NCI-H2171 (cell line): ENCODE results near the gene PXK.
"Not testable (repeated sequence)": the region's sequence is repeated elsewhere in the genome, so short reads cannot be mapped to it uniquely, and the experiment has no call there.

Source experiments
- DNase-seq: peaks from one replicate; lab custom pipeline; 2025; lab: John Stamatoyannopoulos, UW

PXK gene

DNA sequence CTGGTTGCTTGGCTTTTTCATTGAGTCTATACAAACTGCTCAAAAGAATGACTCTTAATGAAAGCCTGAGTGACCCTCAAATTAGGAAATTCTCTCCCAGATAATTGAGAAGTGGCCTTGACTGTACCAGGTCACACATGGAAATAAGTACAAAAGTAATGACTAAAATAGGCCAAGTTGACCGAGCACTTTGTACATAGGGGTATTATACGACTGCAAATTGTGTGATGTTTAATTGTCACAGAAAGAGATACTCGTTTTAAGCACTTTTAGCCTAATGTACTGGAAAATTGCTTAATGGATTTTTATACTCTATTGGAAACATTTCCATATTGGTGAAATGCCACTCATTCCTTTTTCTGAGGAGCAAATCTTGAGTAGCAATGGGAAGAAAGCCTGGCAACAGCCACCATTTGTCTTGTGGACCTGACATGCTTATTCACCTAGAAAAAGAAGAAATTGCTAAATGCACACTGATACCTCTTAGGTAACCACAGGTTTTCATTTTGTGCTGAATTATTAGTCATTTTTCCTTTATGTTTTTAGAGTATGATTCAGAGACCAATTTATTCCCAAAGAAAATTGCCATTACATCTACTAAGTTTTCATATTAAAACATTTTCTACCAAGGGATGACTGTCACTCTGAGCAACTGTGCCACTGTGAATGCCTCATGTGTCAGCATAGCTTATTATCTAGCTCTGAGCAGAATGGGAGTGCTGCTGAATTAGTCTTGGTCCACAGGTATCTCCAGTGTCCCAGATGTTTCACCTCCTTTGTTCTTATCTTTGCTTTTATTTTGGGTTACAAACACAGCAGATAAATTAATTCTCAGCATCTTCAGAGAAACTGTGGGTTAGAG is 8.9 kb upstream of the PXK start:
- DNase-seq = no peak

DNA sequence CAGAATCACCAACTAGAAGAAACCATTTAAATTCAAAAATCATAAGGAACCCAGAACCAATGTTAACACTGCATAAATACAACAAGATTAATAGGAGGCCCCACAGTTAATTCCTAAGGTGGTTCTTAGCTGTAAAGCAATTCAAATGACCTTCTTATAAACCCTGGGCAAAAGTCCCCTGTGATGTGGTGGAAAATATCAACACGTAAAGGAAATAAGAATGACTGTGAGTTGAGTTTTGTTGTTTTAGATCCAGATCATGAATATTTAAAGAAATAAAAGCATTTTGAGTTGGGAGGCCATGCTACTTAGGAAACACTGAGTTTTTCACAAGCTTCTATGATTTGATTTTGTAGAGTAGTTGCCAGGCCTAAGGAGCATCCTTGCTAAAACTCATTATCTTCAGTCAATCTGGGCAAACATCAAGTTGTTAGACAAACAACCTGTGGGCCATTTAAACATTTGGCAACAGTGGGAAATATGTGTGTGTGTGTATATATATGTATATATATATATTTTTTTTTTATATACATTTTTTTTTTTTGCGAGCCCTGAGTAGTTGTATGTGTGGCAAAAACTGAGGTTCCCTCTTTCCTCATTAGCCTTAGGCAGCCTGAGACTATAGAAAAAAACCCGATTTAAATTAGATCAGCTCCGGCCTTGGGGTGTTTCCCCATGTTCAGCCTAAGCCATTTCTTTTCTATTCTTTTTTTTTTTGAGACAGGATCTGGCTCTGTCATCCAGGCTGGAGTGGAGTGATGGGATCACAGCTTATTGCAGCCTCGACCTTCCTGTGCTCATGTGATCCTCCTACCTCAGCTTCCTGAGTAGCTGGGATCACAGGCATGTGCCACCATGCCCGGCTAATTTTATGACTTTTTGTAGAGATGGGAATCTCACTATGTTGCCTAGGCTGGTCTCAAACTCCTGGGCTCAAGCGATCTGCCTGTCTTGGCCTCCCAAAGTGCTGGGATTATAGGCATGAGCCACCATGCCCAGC is 8.0 kb upstream of the PXK start:
- DNase-seq = no peak

DNA sequence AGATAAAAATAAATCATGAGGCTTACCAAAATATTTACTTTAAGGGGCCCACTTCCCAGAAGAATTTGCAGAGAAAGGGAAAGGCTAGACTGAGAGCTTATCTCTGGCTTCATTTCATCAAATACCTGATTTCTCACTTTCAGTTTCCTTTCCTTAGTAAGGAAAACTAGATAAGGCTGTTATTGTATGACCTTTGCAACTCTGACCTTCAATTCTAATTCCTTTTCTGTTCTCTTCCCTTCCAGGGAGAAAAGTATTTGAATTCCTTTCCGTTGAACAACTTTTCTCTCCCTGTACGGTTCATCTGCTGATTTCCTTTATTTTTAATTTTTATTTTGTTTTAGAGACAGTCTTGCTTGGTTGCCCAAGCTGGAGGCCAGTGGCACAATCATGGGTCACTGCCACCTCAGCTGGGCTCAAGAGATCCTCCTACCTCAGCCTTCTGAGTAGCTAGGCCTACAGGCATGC is 7.1 kb upstream of the PXK start:
- no peak for DNase-seq

DNA sequence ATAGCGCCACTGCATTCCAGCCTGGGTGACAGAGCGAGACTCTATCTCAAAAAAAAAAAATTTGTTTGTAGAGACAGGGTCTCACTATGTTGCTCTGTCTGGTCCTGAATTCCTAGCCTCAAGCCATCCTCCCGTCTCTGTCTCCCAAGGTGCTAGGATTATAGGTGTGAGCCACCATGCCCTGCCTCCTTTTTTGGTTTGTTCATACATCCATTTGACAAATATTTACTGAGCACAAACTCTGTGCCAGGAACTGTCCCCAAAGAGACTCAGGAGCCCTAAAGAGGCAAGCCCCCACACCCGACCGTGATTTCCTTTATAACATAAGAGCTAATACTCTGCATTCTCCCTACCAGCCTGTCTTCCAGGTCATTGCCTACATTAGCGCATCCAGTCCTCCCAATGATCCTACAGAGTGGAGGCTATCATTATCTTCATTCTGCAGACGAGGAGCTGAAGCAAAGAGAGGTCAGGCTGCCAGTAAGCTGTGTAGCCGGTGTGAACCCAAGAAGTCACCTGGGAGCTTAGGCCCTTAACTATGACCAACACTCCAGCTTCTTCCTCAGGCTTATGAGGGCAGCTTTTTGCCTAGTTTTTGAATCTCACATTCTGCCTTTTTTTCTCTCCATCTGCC is 6.3 kb upstream of the PXK start:
- DNase-seq = no peak

DNA sequence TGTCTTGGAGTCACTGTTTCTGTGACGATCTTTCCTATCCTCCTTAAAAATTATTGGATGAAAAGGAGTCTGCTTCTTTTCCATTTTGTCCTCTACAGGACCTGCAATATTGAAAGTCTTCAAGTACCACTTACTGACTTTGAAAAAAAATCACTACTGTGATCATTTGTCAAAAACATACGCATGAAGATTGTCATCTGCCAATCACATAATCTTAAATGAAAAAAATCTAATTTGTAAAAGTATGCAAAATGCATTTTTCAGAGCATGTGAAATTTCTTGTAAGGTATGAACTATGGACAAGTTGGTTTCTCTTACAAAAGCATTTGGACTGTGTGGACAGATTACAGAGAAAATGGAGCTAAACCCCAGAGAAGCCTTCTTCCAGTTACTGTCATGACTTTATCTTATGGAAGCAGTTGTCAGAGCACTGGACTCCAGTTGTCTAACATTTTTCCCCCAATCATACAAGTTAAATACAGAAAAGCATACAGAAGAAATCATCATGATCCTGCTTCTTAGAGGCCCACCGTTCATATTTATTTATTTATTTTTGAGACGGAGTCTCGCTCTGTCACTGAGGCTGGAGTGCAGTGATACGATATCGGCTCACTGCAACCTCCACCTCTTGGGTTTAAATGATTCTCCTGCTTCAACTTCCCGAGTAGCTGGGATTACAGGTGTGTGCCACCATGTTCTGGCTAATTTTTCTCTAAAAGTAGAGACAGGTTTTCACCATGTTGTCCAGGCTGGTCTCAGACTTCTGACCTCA is 3.4 kb upstream of the PXK start:
- DNase-seq = no peak

DNA sequence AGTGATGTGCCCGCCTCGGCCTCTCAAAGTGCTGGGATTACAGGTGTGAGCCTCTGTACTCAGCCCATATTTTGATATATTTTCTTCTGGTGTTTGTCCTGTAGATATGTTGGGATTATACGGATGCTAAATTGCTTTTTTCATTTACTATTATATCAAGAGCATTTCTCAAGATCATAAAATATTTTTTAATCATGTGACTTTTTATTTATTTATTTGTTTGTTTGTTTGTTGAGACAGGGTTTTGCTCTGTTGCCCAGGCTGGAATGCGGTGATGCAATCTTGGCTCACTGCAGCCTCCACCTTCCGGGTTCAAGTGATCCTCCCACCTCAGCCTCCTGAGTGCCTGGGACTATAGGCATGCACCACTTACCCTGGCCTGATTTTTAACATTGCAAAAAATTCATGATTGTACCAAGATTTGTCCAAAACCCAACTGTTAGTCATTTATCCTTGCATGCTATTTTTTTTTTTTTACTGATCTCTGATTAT is 2.7 kb upstream of the PXK start:
- DNase-seq = no peak

DNA sequence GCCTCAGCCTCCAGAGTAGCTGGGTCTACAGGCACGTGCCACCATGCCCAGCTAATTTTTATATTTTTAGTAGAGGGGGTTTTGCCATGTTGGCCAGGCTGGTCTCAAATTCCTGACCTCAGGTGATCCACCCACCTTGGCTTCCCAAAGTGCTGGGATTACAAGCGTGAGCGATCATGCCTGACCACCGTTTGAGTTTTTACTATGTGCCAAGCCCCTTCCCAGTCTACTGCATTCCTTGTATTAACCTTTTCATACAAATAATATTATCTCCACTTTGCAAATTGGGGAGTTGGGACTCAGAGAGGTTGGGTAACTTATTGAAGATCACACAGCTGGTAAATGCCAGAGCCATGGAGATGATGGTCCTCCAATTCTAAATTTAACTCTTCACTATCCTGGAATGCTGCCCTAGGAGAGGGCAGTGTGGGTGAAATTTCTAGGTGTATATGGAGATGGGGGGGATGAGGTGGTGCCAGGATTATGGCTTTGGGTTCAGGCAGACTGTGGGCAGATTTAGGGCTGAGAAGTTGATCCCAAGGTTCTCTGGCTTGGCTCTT is 1.0 kb upstream of the PXK start:
- DNase-seq = no peak

DNA sequence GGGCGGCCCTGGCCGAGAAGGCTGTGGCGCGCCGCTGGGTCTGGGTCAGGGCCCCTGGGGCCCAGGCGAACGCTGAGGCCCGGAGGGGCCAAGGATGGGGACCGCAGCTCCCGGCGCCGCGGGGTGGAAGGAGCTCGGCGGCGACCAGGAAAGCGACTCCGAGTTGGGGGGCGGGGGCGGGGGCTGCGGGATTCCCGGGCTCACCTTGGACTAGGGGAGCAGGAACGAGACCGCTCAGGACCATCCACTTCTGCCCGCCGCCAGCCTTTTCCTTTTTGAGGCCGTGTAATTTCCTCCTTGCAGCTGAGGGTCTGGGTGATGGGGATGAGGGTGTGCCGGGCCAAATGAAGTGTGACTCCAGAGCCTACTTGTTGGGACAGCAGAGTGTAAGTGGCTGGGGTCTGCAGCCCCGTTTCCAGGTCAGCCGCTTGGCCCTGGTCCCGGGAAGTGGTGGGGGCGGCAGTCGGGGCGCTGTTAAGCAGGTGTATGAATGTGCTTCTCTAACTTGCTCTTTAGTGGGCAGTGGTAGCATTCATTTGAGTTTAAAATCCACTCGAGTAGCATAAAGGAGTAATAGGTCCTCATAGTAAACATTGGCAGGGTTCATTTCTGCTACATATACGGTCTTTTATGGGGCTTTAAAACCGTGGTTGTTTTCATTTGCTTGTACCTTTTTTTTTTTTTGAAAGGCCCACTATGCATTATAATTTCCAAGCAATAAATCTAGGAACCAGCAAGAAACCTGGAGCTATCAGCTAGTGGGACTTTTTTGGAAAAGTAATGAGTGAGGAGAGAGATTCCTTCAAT is 717 bp downstream of the PXK start:
- DNase-seq = no peak

DNA sequence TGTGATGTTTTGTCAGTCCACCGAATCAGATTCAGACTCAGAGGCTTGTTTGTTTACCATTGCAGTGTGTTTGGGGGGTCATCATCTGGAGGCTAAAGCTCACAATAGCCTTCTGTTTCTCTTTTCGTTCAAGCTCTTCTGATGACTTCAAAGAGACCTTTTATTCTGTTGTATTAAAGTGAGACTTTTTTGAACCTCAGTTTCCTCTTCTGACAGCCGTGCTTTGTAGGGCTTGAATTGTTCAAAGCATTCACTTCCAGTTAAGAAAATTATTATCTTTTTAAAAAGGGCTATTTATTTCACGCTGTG is 1.3 kb downstream of the PXK start:
- no peak for DNase-seq

DNA sequence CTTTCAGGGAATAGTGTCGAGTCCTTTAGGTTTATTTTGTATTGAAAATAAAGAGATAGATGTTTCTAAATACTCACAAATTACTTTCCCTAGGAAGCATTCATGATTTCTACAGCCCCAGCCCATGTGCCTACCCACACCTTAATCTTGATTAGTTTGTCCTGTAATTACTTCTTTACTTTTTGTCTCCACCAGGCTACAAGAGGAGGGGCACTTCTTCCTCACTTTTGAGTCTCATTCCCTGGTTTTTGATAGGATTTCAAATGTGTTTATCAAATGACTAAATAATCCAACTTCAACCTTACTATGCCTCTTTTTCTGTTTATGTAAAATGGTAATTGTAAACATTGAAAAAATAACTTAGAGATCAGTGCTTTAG is 1.8 kb downstream of the PXK start:
- DNase-seq = no peak

DNA sequence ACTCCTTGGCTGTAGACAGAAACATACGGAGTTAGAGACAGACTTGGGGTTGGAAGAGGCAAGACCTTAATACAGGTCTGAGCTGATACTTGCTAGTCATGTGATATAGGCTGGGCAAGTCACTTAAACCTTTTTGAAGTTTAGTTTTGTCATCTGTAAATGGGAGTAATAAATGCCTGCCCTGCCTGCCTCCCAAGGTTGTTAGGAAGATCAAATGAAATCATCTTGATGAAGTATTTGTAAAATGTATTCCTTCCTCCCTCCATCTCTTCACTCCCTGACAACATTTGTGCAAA is 2.9 kb downstream of the PXK start:
- no peak for DNase-seq

DNA sequence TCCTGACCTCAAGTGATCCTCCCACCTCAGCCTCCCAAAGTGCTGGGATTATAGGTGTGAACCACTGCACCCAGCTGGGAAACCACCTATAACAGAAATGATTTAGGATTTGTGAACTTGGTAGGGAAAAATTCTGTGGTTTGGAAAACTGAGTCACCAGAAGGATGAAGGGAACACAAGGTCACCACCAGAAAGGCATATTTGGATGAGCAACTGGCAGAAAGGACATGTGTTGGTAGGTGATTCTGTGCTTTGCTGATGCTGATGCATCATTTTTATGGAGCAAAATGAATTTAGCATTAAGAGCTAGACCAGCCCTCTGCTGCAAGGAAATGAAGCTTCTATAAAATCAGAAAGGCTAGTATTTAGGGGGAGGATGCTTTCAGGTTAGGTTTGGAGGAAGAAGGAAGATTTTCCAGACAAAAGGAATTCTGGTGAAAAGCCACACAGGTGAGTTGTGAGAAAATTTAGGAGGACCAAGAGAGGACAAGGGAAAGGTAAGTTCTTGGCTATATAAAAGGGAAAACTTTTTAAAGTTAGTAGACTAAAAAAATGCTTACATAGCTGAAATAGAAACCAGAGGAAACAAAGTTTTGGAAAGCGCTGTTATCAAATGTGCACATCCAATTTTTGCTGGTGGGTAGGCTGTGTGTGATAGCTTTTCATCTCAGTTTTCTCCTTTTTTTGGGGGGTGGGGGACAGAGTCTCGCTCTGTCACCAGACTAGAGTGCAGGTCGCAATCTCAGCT is 3.6 kb downstream of the PXK start:
- DNase-seq = no peak

DNA sequence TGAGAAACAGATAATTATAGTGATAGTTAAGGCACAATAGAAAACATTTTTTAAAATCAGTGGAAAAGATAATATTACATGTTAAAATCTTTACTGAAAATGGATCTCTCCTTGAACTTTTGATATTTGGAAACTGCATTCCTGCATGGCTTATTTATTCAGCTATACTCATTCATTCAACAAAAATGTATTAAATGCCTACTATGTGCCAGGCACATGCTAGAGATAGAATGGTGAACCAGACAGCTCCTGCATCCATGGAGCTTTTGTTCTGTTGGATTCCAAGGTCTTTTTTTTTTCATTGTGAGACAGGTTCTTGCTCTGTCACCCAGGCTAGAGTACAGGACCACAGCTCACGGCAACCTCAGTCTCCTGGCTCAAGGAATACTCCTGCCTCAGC is 4.5 kb downstream of the PXK start:
- no peak for DNase-seq

DNA sequence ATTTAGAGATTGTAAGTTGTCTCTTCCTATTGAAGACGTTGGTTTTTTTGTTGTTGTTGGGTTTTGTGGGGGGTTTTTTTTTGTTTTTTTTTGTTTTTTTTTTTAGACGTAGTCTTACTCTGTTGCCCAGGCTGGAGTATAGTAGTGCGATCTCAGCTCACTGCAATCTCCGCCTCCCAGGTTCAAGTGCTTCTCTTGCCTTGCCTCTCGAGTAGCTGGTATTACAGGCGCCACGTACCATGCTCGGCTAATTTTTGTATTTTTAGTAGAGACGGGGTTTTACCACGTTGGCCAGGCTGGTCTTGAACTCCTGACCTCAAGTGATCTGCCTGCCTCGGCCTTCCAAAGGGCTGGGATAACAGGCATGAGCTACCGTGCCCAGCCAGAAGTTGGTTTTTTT is 6.5 kb downstream of the PXK start:
- DNase-seq = not testable (repeated sequence)

DNA sequence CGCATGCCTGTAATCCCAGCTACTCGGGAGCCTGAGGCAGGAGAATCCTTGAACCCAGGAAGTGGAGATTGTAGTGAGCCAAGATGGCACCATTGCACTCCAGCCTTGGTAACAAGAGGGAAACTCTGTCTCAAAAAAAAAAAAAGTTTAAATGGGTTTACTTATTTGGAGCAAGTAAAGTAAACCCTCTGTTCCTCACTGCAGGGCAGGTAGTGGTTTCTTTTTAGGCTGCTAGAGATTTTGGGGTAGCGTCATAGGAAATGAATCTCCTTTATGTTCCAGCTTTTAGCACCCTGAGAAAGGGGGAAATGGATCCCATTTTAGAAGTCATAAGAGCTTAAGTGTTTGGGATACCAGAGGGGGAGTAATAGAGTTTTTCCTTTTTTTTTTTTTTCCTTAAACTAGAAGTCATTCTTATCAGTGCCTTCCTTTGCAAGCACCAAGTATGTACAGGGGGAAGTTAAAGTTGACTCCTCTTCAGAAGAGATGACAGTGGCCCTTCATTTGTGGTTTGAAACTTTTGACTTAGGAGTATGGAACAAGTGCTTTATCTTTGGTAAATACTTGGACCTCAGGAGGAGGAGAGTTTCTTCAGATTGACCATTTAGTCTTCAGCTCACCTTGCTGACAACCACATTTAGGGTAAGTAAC is 8.0 kb downstream of the PXK start:
- DNase-seq = no peak

DNA sequence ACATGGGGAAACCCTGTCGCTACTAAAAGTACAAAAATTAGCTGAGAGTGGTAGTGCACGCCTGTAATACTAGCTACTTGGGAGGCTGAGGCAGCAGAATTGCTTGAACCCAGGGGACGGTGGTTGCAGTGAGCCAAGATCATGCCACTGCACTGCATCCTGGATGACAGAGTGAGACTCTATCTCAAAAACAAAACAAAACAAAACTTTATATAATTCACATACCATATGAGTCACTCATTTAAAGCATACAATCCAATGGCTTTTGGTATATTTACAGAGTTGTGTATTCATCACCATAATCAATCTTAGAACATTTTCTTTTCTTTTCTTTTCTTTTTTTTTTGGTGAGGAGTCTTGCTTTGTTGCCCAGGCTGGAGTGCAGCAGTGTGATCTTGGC is 8.7 kb downstream of the PXK start:
- no peak for DNase-seq

DNA sequence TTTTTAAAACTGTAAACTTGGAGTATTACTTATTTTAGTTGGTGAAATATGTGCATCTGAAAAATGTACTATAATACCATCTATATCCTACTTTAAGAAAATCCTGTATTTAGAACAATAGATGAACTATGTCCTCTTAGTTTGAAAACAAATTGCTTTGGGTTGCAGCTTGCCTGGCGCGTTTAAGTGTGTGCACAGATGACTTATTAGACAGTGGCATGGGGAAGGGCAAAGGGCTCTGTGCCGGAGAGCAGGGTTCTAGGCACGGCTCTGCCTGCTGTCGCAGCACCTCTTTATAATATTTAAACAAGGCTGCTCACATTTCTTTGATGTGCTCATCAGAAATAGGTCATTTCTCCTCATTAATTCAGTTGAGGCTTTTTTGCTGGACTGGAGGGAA is 10.0 kb downstream of the PXK start:
- DNase-seq = no peak

DNA sequence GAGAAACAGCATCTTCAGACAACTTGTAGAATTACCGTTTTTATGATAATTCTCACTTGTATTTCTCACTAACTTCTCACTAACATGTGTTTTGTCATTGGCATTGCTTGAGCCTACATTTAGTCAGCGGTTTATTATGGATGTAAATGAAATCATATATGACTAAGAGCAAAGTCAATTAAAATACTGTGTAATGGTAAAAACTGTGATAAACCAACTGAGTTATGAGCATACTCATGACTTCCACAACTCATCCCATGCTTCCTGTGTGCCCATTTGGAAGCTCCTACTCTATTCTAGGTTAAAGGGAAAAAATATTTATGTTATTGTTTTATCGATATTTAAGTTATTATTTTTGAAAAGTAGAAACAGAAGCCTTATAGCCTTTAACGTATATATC is 12.8 kb downstream of the PXK start:
- DNase-seq = no peak

DNA sequence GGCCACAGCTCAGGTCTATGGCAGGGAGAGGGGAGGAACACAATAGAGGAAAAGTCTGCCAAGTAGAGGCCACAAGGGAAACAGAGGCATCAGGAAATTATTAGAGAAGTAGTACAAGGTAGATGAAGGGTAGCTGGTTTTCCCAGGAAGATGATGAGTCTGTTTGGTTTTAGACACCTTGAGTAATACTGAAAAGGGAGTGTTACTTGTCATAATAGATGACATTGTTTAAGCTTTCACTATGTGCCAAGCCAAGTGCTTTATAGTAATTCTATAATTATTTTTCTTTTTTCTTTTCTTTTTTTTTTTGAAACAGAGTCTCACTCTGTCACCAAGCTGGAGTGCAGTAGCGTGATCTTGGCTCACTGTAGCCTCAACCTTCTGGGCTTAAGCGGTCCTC is 13.7 kb downstream of the PXK start:
- no peak for DNase-seq

DNA sequence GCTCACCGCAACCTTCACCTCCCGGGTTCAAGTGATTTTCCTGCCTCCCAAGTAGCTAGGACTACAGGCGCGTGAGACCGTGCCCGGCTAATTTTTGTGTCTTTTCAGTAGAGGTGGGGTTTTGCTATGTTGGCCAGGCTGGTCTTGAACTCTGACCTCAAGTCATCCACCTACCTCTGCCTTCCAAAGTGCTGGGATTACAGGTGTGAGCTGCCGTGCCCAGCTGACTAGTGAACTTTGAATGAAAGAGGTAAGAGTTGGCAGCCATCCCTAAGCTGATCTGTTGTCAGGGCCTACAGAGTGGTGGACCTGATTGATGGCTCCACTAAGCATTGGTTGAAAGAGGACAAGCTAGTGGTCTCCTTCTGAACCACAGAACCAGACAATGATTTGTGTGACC is 15.3 kb downstream of the PXK start:
- no peak for DNase-seq
